ENCODE data around the gene SH3GL1.

The SH3GL1 gene

GRCh38 chr19:4362831-4363545 lies 37.4 kb downstream of the SH3GL1 start:
- DNase-seq (ENCODE audit: low spot score), result no peak

GRCh38 chr19:4362101-4362828 lies 38.1 kb downstream of the SH3GL1 start:
- DNase-seq (ENCODE audit: low spot score), result no peak

DNA sequence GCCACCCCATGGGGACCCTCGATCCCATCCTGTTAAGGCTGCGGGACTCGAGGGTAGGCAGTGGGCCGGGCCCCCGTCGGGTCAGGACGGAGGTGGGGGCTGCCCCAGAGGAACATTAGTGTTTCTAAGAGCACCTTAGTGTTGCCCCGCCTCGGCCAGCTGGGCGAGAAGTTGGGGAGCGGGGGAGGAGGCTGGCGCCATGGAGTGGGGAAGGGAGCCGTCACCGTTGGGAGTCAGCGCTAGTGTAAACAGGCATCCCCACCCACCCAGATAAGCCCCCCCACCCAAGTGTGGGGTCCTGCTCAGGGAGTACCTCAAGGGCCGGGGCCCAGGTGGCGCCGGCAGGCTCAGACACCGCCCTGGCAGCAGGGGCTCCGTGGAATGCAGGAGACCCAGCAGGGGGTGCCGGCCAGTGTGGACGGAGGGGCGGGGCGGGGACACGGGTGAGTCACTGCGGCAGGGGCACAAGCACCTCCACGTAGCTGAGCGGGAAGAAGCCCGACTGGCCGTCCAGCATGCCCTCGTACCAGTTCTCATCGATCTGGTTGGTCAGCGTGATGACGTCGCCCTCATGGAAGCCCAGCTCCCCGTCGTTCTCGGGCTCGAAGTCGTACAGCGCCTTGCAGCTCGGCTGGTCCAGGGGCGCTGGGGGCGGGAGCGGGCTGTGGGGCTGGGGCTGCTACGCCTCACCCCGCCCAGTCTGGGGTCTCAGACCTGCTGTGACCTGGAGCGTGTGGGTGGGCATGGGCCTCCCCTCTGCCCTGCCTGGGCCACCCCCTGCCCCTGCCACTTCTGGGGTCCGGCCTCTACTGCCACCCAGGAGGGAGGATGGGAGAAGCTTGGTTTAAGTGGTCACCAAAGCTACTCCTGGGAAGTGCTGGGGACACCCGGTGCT lies 38.9 kb downstream of the SH3GL1 start:
- no peak for DNase-seq (ENCODE audit: low spot score)

DNA sequence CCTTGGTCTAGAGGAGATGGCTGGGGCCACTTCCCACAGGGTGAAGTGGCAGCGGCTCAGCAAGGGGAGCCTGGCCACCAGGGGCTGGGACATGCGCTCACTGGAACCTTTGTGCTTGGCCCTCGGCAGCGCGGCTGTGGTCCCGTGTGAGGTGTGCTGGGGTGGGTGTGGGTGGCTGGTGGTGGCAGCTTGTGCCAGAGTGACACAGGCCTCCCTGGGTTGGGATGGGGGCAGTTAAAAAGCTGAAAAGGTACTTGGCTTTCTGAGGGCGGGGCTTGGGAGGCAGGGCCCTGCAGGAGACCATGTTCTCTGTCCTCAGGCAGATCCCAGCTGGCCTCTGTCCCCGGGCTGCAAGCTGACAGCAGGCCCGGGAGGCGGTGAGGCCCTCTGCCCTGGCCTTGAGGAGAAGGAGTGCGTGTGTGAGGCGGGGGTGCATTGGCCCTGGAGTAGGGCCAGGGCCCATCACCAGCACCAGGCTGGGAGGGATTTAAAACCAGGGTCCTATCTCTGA lies 39.7 kb downstream of the SH3GL1 start:
- DNase-seq (ENCODE audit: low spot score), result no peak

GRCh38 chr19:4360081-4360569 lies 40.2 kb downstream of the SH3GL1 start:
- no peak for DNase-seq (ENCODE audit: low spot score)

GRCh38 chr19:4359627-4360000 lies 40.7 kb downstream of the SH3GL1 start:
- DNase-seq (ENCODE audit: low spot score), result no peak

DNA sequence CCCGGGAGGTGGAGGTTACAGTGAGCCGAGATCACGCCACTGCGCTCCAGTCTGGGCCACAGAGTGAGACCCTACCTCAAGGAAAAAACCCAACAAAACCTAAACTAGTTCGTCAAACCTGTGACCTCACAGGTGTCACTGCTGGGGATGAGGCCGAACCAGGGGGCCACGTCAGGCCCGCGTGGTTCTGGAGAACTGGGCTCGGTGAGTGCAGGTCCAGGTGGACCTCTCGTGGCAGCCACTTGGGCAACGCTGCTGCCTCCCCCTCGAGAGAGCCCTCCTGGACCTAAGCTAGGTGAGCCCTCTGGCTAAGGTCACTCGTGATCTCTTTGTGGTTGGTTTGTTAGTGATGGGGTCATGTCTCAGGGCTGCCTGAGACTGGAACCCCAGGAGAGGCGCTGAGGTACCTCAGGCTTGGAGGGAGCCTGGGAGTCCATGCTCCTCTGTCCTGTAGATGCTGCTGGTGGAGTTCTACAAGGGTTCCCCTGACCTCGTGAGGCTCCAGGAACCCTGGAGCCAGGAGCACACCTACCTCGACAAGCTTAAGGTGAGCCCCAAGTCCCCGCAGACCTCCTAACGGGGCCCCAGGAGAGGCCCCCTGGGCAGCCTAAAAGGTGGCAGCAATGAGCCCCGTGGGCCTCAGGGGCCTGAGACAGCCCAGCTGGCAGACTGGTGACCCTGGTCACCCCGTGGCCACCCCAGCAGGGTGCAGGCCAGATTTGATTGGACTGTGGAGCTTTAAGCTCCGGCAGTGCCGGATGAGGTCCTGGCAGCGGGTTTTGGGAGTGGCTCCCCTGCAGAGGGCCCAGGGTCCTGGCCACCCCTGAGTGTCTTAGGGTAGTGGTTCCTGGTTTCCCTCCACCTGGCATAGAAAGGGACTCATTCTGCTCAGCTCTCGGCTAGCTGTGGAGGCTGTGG lies 41.4 kb downstream of the SH3GL1 start:
- no peak for DNase-seq (ENCODE audit: low spot score)

DNA sequence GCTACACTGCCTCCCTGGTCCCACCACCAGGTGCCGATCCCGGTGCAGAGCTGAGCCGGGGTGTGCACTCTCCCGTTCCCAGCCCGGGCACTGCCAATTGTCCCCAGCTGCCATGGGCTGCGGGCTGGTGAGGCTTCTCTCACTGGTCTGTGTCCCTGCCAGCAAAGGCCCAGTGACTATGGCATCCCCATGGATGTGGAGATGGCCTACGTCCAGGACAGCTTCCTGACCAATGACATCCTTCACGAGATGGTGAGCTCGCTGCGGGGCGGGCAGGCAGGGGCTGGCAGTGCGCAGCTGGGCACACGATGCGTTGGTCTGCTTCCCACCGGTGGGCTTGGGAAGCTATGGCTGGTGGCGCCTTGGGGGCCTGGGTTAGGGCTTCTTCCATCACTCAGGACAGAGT lies 42.4 kb downstream of the SH3GL1 start:
- no peak for DNase-seq (ENCODE audit: low spot score)

DNA sequence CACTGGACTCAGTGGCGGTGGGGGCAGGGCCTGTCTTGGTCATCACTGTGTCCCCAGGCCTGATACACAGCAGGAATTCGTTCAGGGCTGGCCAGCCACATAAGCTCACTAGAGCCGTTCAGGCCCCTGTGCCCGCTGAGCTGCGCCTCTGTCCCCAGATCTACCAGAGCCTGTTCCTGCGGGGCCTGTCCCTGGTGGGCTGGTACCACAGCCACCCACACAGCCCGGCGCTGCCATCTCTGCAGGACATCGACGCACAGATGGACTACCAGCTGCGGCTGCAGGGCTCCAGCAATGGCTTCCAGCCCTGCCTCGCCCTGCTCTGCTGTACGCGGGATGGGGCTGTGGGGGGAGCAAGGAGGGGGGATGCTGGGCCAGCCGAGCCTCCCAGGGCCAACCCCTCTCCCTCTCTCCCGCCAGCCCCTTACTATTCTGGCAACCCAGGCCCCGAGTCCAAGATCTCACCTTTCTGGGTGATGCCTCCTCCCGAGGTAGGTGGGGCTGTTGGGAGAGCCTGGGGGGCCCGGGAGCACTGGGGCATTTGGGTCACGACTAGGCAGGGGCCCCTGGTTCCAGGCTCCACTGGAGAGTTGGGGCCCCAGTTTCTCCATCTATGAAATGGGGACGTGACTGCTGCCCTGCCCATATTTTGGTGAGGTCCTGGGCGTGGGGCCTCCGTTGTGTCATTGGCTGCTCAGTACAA lies 43.1 kb downstream of the SH3GL1 start:
- no peak for DNase-seq (ENCODE audit: low spot score)

GRCh38 chr19:4354897-4355296 lies 45.5 kb downstream of the SH3GL1 start:
- no peak for DNase-seq (ENCODE audit: low spot score)

GRCh38 chr19:4354282-4354681 lies 46.1 kb downstream of the SH3GL1 start:
- DNase-seq (ENCODE audit: low spot score), result no peak

DNA sequence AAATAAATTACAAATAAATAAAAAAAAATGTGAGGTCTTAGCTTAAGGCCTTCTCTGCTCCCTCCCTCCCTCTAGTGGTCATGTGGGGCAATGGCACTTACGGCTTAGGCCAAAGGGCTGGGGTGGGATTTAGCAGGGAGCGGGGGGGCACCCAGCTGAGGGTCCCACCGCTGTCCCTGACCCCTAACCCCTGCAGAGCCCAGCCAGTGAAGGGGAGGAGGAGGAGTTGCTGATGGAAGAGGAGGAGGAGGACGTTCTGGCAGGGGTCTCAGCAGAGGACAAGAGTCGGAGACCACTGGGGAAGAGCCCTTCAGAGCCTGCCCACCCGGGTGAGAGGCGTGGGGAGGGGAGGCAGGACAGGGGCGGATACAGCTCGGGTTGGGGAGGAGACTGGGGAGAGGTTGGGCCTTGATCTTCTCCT lies 47.6 kb downstream of the SH3GL1 start:
- no peak for DNase-seq (ENCODE audit: low spot score)

GRCh38 chr19:4350726-4351125 lies 49.6 kb downstream of the SH3GL1 start:
- DNase-seq (ENCODE audit: low spot score), result no peak

GRCh38 chr19:4350111-4350510 lies 50.2 kb downstream of the SH3GL1 start:
- no peak for DNase-seq (ENCODE audit: low spot score)

- peak; percentile 6 for DNase-seq (ENCODE audit: low spot score)
Measured at GRCh38 chr19:4349225-4349624, 51.1 kb downstream of the SH3GL1 start.

DNA sequence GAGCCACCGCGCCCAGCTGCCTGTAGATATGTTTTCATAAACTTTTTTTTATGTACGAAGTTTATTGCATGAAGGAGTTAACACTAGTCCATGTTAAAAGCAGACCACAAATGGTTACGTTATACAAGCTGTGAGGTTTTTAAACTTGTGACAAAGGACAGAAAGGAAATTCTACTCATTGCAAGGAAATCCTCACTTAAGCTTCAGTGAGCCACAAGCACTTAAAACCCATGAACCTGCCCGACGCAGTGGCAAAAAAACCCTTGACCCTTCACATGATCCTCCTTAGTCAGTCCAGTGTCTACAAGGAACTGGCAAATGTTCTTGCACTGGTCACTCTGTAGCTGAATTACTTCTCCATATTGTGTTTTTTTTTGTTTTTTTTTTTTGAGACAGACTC lies 52.8 kb downstream of the SH3GL1 start:
- no peak for DNase-seq (ENCODE audit: low spot score)

- no peak for DNase-seq (ENCODE audit: low spot score)
Measured at GRCh38 chr19:4346020-4346383, 54.3 kb downstream of the SH3GL1 start.

DNA sequence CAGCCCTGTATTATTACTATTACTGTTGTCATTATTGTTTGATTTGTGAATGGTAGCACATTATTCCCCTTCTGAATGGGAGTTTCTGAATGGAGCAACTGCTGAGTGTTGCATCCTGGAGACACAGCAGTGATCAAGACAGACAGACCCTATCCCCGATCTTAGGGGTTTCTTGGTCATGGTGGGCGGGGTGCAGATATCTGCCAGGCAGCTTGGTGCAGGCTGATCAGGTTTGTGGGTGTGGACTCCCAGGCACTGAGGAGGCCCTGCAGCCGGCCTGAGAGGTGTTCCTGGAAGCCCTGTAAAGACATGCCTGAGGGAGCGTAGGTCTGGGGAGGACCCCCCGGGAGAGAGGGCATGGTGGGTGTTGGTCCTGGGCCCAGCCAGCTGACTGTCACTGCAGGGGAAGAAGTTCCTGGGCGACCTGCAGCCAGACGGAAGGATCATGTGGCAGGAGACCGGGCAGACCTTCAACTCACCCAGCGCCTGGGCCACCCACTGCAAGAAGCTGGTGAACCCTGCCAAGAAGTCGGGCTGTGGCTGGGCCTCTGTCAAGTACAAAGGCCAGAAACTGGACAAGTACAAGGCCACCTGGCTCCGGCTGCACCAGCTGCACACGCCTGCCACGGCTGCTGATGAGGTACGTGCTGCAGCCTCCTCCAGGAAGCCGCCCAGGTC lies 54.9 kb downstream of the SH3GL1 start:
- no peak for DNase-seq (ENCODE audit: low spot score)

DNA sequence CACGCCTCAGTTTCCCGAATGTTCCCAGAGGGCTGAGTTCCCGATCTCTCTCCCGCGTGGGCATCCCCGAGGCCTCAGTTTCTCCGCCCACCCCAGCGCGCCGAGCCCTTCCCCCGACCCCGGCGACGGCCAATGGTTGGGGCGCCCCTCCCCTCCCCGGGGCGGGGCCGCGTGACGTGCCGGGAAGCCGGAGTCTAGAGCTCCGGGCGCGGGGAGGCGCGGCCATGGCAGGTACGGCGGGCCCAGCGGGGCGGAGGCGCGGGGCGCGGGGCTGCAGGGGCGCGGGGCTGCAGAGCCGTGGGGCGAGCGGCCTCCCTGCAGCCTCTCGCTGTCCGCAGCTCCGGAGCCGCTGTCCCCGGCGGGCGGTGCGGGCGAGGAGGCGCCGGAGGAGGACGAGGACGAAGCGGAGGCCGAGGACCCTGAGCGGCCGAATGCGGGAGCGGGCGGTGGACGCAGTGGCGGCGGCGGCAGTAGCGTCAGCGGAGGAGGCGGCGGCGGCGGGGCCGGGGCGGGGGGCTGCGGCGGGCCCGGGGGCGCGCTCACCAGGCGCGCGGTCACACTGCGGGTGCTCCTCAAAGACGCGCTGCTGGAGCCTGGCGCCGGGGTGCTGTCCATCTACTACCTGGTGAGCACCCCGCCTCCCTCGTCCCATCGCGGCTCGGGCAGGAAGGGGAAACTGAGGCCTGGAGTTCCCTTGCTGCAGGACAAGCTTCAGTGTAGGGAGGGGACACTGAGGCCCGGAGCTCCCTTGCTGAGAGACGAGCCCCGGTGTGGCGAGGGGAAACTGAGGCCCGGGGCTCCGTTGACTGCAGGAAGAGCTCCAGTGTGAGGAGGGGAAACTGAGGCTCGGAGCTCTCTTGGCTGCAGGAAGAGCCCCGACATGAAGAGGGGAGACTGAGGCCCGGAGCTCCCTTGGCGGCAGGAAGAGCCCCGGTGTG lies 56.7 kb downstream of the SH3GL1 start, which contains the start of gene MPND:
MPND (plus strand) TSS at position 193 of the 938 bp plus-strand sequence; CDS start at position 225, 32 bp downstream.
- DNase-seq (ENCODE audit: low spot score), result peak; percentile 95
